Endothelial cell of umbilical vein (primary cell): Measurements from ENCODE around the gene PTK6. TPM values are rescaled to one million over a fixed set of nuclear protein-coding genes. Genes with fewer than 3 reads are reported as not detected.

Experiments
- BruUV-seq: library from RNA; stranded (reverse); fragments of 400-500 nt; replicated peaks from 2 replicates; lab custom pipeline; 2021; lab: Mats Ljungman, UMichigan
- CTCF ChIA-PET: fragments of 300-600, 350-600 bp; sonication (Branson Sonifier 250); formaldehyde crosslinking; loops from one replicate; lab custom pipeline; 2021; ENCODE audit warnings: antibody characterized with exemption, inconsistent platforms; lab: Charles Lee
- POLR2A ChIA-PET: fragments of 300-600, 350-600 bp; sonication (Branson Sonifier 250); formaldehyde crosslinking; loops from one replicate; lab custom pipeline; 2021; ENCODE audit warnings: antibody characterized with exemption, inconsistent platforms; lab: Charles Lee
- DNase-seq: peaks from one replicate; pipeline ENCODE4 v3.0.0-alpha.2; 2011; ENCODE audit warnings: low read depth, low spot score
- FAIRE-seq: peaks from 2 replicates; lab custom pipeline; 2011; peaks lifted over from hg19 to GRCh38; lab: Jason Lieb, UNC
- H2AFZ ChIP-seq: 2 replicates; pipeline ENCODE4 v1.6.0; 2012; ENCODE audit warnings: low read depth, low read length, control low read depth, inconsistent platforms
- H3K27ac ChIP-seq: 2 replicates; pipeline ENCODE4 v1.5.1; 2011; ENCODE audit warnings: low read depth, mild to moderate bottlenecking, control low read depth, low read length, moderate library complexity; ENCODE audit not compliant: insufficient read depth
- H3K27me3 ChIP-seq, 2 experiments: 2 replicates each; pipeline versions ENCODE4 v1.6.0 to v1.6.1; 2011; ENCODE audit warnings: low read length in 2 of 2, mixed read lengths in 1 of 2; ENCODE audit not compliant: control insufficient read depth in 2 of 2, insufficient read depth in 2 of 2
- H3K36me3 ChIP-seq, 2 experiments: 2 replicates in 1 of 2; 3 replicates in 1 of 2; pipeline ENCODE4 v1.5.1; 2011; ENCODE audit warnings: low read length in 2 of 2, mild to moderate bottlenecking in 1 of 2, moderate library complexity in 1 of 2; ENCODE audit not compliant: control insufficient read depth in 2 of 2, insufficient read depth in 2 of 2; ENCODE audit errors: extremely low read depth in 1 of 2
- H3K4me1 ChIP-seq: 3 replicates; pipeline ENCODE4 v1.5.1; 2011; ENCODE audit warnings: mild to moderate bottlenecking, low read length; ENCODE audit not compliant: control insufficient read depth, insufficient read depth; ENCODE audit errors: extremely low read depth
- H3K4me2 ChIP-seq: 2 replicates; pipeline ENCODE4 v1.6.1; 2011; ENCODE audit warnings: low read length, control low read depth, mixed read lengths; ENCODE audit not compliant: insufficient read depth
- H3K4me3 ChIP-seq, 3 experiments: fragments of 200-600 bp in 1 of 3; sonication (generic), shearing (Covaris generic) in 1 of 3; replicated peaks in 1 of 3; 2 replicates each; pipeline ENCODE4 v1.5.1; 2011 to 2016; ENCODE audit warnings: control low read depth in 3 of 3, low read length in 3 of 3, mild to moderate bottlenecking in 2 of 3, inconsistent platforms in 1 of 3, low read depth in 1 of 3, moderate library complexity in 1 of 3; ENCODE audit not compliant: insufficient read depth in 1 of 3
- H3K79me2 ChIP-seq: 2 replicates; pipeline ENCODE4 v1.6.0; 2012; ENCODE audit warnings: low read length, inconsistent platforms; ENCODE audit not compliant: control insufficient read depth, insufficient read depth
- H3K9ac ChIP-seq: replicated peaks from 2 replicates; pipeline ENCODE3; 2011; ENCODE audit warnings: low read length, control low read depth; ENCODE audit not compliant: insufficient read depth; ENCODE audit errors: extremely low read depth
- H3K9me1 ChIP-seq: replicated peaks from 3 replicates; pipeline ENCODE4 v1.6.0; 2011; ENCODE audit warnings: mild to moderate bottlenecking, low read length; ENCODE audit not compliant: control insufficient read depth, insufficient read depth; ENCODE audit errors: extremely low read depth
- H3K9me3 ChIP-seq: replicated peaks from 2 replicates; pipeline ENCODE4 v1.5.1; 2012; ENCODE audit warnings: low read length, inconsistent platforms; ENCODE audit not compliant: control insufficient read depth, insufficient read depth
- H4K20me1 ChIP-seq: replicated peaks from 2 replicates; pipeline ENCODE3; 2011; ENCODE audit warnings: mild to moderate bottlenecking, low read length; ENCODE audit not compliant: control insufficient read depth, insufficient read depth; ENCODE audit errors: extremely low read depth
- EZH2 ChIP-seq: IDR thresholded peaks from 2 replicates; pipeline ENCODE4 v1.6.1; 2012; ENCODE audit warnings: borderline replicate concordance, low read depth, mild to moderate bottlenecking, moderate library complexity, low read length, inconsistent platforms; ENCODE audit not compliant: severe bottlenecking
- FOS ChIP-seq: IDR thresholded peaks from 2 replicates; pipeline ENCODE4 v1.6.1; 2011; ENCODE audit warnings: mild to moderate bottlenecking, low read length, moderate library complexity, borderline replicate concordance; ENCODE audit not compliant: insufficient read depth
- GATA2 ChIP-seq: IDR thresholded peaks from 2 replicates; pipeline ENCODE4 v1.7.0; 2011; ENCODE audit warnings: low read depth, mild to moderate bottlenecking, moderate library complexity, mixed read lengths, low read length; ENCODE audit not compliant: insufficient read length, insufficient read depth
- JUN ChIP-seq: IDR thresholded peaks from 2 replicates; pipeline ENCODE4 v1.6.1; 2011; ENCODE audit warnings: borderline replicate concordance, low read depth; ENCODE audit not compliant: insufficient read length, insufficient read depth
- MYC ChIP-seq: IDR thresholded peaks from one replicate; pipeline ENCODE4 v1.6.1; 2011; ENCODE audit warnings: mild to moderate bottlenecking, low read depth, low read length
- POLR2A ChIP-seq: IDR thresholded peaks from 2 replicates; pipeline ENCODE4 v1.6.1; 2012; ENCODE audit warnings: low read depth, mild to moderate bottlenecking, control low read depth, low read length
- POLR2AphosphoS5 ChIP-seq: IDR thresholded peaks from 2 replicates; pipeline ENCODE4 v1.6.1; 2012; ENCODE audit warnings: low read depth, mild to moderate bottlenecking, control low read depth, low read length, moderate library complexity; ENCODE audit not compliant: insufficient read depth
- dilution Hi-C: fragments of 300-500 bp; cut with MboI; formaldehyde crosslinking; loops from one replicate; pipeline ENCODE4 v1.15.0; 2019; ENCODE audit warnings: low sequenced_read_pairs; ENCODE audit not compliant: extremely low pct_ligation_motif_present
- intact Hi-C: fragments of 100-400 bp; cut with micrococcal nuclease; formaldehyde crosslinking; loops from one replicate; pipeline ENCODE4 v1.10.0; 2022
- polyA plus RNA-seq, 4 experiments: library from polyadenylated mRNA; depleted of rRNA in 3 of 4; stranded (reverse) in 3 of 4; unstranded in 1 of 4; fragments of >200 nt; gene quantifications; 2 replicates each; pipeline versions ENCODE4 v1.2.1 to v1.2.3, GENCODE V29; 2011 to 2012; ENCODE audit warnings: missing spikeins in 1 of 4
- total RNA-seq: library from RNA; stranded (reverse); gene quantifications from 2 replicates; pipeline ENCODE4 v1.2.3, GENCODE V29; 2021
- TF ChIP-seq, protein P1 (sequence below), 2 donors: IDR thresholded peaks; 1 replicate in 1 of 2; 2 replicates in 1 of 2; pipeline ENCODE4 v1.5.1; 2011; ENCODE audit warnings: low read length in 2 of 2, mild to moderate bottlenecking in 2 of 2, moderate library complexity in 2 of 2, control low read depth in 1 of 2, inconsistent platforms in 1 of 2, low read depth in 1 of 2; ENCODE audit not compliant: insufficient read depth in 1 of 2; ENCODE audit errors: extremely low read depth in 1 of 2
- TF ChIP-seq, protein P2 (sequence below): IDR thresholded peaks from 2 replicates; pipeline ENCODE4 v1.6.1; 2011; ENCODE audit not compliant: insufficient read depth, insufficient read length

The PTK6 gene
- total and polyA plus RNA-seq, 2 donors (not counting 3 experiments of a cell fraction or from before 2014, with no cell fraction given): 0.18 TPM; not detected in 1

DNA sequence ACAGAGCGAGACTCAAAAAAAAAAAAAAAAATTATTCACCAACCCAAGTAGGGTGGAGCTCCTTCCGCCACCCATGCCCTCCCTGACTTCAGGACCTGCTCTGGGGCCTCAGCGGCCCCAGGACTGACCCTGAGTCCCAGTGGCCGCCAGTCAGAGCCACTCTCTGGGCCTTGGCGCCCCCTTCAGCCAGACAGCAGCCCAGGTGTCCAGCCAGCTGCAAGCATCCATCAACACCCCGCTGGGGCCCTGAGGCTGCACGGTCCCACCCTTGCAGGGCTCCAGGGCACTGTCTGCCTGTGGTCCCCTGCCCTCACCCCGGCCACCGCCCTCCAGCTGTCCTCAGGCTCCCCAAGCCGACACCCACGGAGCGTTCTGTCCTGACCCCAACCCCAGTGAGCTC is 53.3 kb downstream of the PTK6 start:
- H3K4me1 ChIP-seq: no peaks in the 10 kb centered on the region
- H3K36me3 ChIP-seq: no peaks in the 10 kb centered on the region
- no peak for DNase-seq
- POLR2A ChIA-PET: no interaction called here
- CTCF ChIA-PET: interaction anchor here (1.3 to 2.1 kb wide), 2 partner anchors 13 to 14 kb away, joined by 3 to 14 read pairs; no protein-coding TSS in a partner anchor
- intact Hi-C loops (no loop called here), dilution Hi-C loops (no loop called here)
- H4K20me1 ChIP-seq: no peaks in the 10 kb centered on the region
- no peak overlapping the region for H3K4me2 ChIP-seq
- no peaks in the 10 kb centered on the region for H3K27me3 ChIP-seq
- TF ChIP-seq, protein P1, sequence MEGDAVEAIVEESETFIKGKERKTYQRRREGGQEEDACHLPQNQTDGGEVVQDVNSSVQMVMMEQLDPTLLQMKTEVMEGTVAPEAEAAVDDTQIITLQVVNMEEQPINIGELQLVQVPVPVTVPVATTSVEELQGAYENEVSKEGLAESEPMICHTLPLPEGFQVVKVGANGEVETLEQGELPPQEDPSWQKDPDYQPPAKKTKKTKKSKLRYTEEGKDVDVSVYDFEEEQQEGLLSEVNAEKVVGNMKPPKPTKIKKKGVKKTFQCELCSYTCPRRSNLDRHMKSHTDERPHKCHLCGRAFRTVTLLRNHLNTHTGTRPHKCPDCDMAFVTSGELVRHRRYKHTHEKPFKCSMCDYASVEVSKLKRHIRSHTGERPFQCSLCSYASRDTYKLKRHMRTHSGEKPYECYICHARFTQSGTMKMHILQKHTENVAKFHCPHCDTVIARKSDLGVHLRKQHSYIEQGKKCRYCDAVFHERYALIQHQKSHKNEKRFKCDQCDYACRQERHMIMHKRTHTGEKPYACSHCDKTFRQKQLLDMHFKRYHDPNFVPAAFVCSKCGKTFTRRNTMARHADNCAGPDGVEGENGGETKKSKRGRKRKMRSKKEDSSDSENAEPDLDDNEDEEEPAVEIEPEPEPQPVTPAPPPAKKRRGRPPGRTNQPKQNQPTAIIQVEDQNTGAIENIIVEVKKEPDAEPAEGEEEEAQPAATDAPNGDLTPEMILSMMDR (IDR thresholded peaks at IDR 0.05; ENCODE audit: extremely low read depth in 1 of 2, insufficient read depth in 1 of 2, low read depth in 1 of 2, low read length in 2 of 2): peak in 1 of 2 donors; percentile 5
- TF ChIP-seq MYC: no peak
- no peaks in the 10 kb centered on the region for H3K9me1 ChIP-seq
- no TSS peak for BruUV-seq
- H3K4me3 ChIP-seq: no peak overlapping the region
- no peaks in the 10 kb centered on the region for H3K79me2 ChIP-seq
- no peak overlapping the region for H2AFZ ChIP-seq
- no peaks in the 10 kb centered on the region for H3K9me3 ChIP-seq
- H3K9ac ChIP-seq: no peak overlapping the region
- FAIRE-seq: no peak
- no peak overlapping the region for H3K27ac ChIP-seq

DNA sequence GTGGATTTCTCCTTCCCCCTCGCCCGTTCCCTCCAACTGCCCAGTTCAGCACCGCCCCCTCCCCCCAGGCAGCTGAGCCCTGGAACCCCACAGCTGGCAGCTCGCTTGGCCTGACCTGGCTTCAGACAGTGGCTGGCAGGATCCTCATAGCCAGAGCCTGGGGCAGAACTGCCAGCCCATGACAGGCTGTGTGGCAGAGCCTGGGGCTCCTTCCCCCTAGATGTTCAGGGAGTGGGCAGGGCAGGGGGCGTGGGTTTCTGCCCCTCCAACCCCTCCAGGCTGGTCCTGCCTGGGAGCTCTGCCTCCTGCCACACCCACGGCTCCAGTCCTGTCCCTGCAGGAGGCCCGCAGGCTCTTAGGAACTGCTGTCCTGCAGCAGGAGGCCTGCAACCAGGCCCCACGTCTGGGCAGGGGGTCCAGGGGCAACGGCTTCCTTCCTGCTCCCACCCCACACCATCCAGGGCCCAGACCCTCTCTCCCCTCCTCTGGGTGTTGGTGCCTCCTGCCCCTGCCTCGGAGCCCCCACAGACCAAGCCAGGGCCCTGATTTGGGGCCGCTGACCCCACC is 55.1 kb downstream of the PTK6 start:
- H3K4me3 ChIP-seq: no peak overlapping the region
- ChIA-PET POLR2A (no interaction called here), CTCF (interaction anchor here (2.2 kb wide), 1 partner anchor 14 kb away, joined by 6 read pairs; no protein-coding TSS in a partner anchor)
- H3K9ac ChIP-seq: no peak overlapping the region
- no peak overlapping the region for H2AFZ ChIP-seq
- H3K27me3 ChIP-seq: peaks cover 0 to 2% of the 10 kb centered on the region in 2 experiments
- no peaks in the 10 kb centered on the region for H3K79me2 ChIP-seq
- no peak for TF ChIP-seq JUN
- no peak for TF ChIP-seq GATA2
- no peak for TF ChIP-seq MYC
- TF ChIP-seq, protein P2, sequence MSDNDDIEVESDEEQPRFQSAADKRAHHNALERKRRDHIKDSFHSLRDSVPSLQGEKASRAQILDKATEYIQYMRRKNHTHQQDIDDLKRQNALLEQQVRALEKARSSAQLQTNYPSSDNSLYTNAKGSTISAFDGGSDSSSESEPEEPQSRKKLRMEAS: no peak
- TF ChIP-seq, protein P1 (IDR thresholded peaks at IDR 0.05; ENCODE audit: extremely low read depth in 1 of 2, insufficient read depth in 1 of 2, low read depth in 1 of 2, low read length in 2 of 2): no peak
- TF ChIP-seq POLR2AphosphoS5: no peak
- no peak for TF ChIP-seq FOS
- TF ChIP-seq POLR2A: no peak
- TF ChIP-seq EZH2: no peak
- DNase-seq (no peak), FAIRE-seq (no peak)
- H3K9me1 ChIP-seq: no peaks in the 10 kb centered on the region
- H3K4me1 ChIP-seq: no peaks in the 10 kb centered on the region
- no peak overlapping the region for H3K27ac ChIP-seq
- intact Hi-C loops: no loop called here
- no peaks in the 10 kb centered on the region for H3K36me3 ChIP-seq
- no TSS peak for BruUV-seq
- H3K9me3 ChIP-seq: no peaks in the 10 kb centered on the region
- no peak overlapping the region for H3K4me2 ChIP-seq
- no peaks in the 10 kb centered on the region for H4K20me1 ChIP-seq
- dilution Hi-C loops: no loop called here
